WTC11 (cell line): ENCODE measurements around the gene EEF1AKMT1. TPM values are rescaled to one million over a fixed set of nuclear protein-coding genes. Genes with fewer than 3 reads are reported as not detected.
A peak's percentile ranks its signal among the peaks of the same experiment; 100 is the strongest.

Source experiments
- ATAC-seq: fragments of 200-7000 bp; cut with Tn5 transposase; 2 replicates; pipeline ENCODE4 v1.10.0; 2021; ENCODE audit warnings: mild to moderate bottlenecking, moderate library complexity
- CTCF ChIA-PET: fragments of 300-600 bp; sonication (Branson Sonifier 250); formaldehyde crosslinking; loops from one replicate; lab custom pipeline; 2021; ENCODE audit warnings: antibody characterized with exemption; lab: Charles Lee
- POLR2A ChIA-PET: fragments of 350-600 bp; sonication (Branson Sonifier 250); formaldehyde crosslinking; loops from one replicate; lab custom pipeline; 2021; ENCODE audit warnings: antibody characterized with exemption; lab: Charles Lee
- DNase-seq: peaks from one replicate; pipeline ENCODE4 v3.0.0; 2021; ENCODE audit warnings: low spot score
- H3K27ac Mint-ChIP-seq: 2 replicates; pipeline ENCODE4 v1.8.0; 2021; ENCODE audit warnings: mixed read lengths
- H3K27me3 Mint-ChIP-seq: 2 replicates; pipeline ENCODE4 v1.8.0; 2021; ENCODE audit warnings: low read depth, mild to moderate bottlenecking, moderate library complexity, mixed read lengths
- H3K36me3 Mint-ChIP-seq: 2 replicates; pipeline ENCODE4 v1.8.0; 2021; ENCODE audit warnings: mixed read lengths
- H3K4me1 Mint-ChIP-seq: 2 replicates; pipeline ENCODE4 v1.8.0; 2022; ENCODE audit warnings: mixed read lengths
- H3K4me3 Mint-ChIP-seq: 2 replicates; pipeline ENCODE4 v1.8.0; 2021; ENCODE audit warnings: mild to moderate bottlenecking, moderate library complexity, mixed read lengths
- H3K9me3 Mint-ChIP-seq: 2 replicates; pipeline ENCODE4 v1.8.0; 2021; ENCODE audit warnings: mixed read lengths
- CREB1 ChIP-seq: sonication (generic); formaldehyde crosslinking; IDR thresholded peaks from 2 replicates; pipeline ENCODE4 v1.8.0; 2023; ENCODE audit warnings: mild to moderate bottlenecking, missing genetic modification reagents
- E2F5 ChIP-seq: sonication (generic); formaldehyde crosslinking; IDR thresholded peaks from 2 replicates; pipeline ENCODE4 v1.8.1; 2022; ENCODE audit warnings: mild to moderate bottlenecking, moderate library complexity, missing genetic modification reagents
- FOXP1 ChIP-seq: sonication (generic); formaldehyde crosslinking; IDR thresholded peaks from 2 replicates; pipeline ENCODE4 v1.8.0; 2022; ENCODE audit warnings: missing genetic modification reagents, mild to moderate bottlenecking, moderate library complexity, borderline replicate concordance
- HMGXB4 ChIP-seq: sonication (generic); formaldehyde crosslinking; IDR thresholded peaks from 2 replicates; pipeline ENCODE4 v1.8.1; 2023; ENCODE audit warnings: mild to moderate bottlenecking, moderate library complexity, missing genetic modification reagents
- JUN ChIP-seq: sonication (generic); formaldehyde crosslinking; IDR thresholded peaks from 2 replicates; pipeline ENCODE4 v1.8.0; 2023; ENCODE audit warnings: mild to moderate bottlenecking, missing genetic modification reagents
- MAX ChIP-seq: sonication (generic); formaldehyde crosslinking; IDR thresholded peaks from 2 replicates; pipeline ENCODE4 v1.8.0; 2022; ENCODE audit warnings: mild to moderate bottlenecking, missing genetic modification reagents
- NR2C2 ChIP-seq: sonication (generic); formaldehyde crosslinking; IDR thresholded peaks from 2 replicates; pipeline ENCODE4 v1.8.0; 2022; ENCODE audit warnings: mild to moderate bottlenecking, missing genetic modification reagents
- PREB ChIP-seq: sonication (generic); formaldehyde crosslinking; IDR thresholded peaks from 2 replicates; pipeline ENCODE4 v1.8.1; 2022; ENCODE audit warnings: mild to moderate bottlenecking, missing genetic modification reagents, moderate library complexity, borderline replicate concordance
- STAT6 ChIP-seq: sonication (generic); formaldehyde crosslinking; conservative IDR thresholded peaks from 2 replicates; pipeline ENCODE4 v1.8.1; 2023; ENCODE audit warnings: mild to moderate bottlenecking, low read depth, missing genetic modification reagents, moderate library complexity
- TCF7 ChIP-seq: sonication (generic); formaldehyde crosslinking; IDR thresholded peaks from 2 replicates; pipeline ENCODE4 v1.8.0; 2022; ENCODE audit warnings: mild to moderate bottlenecking, low read depth, missing genetic modification reagents, moderate library complexity
- USF2 ChIP-seq: sonication (generic); formaldehyde crosslinking; IDR thresholded peaks from 2 replicates; pipeline ENCODE4 v1.8.1; 2023; ENCODE audit warnings: mild to moderate bottlenecking, missing genetic modification reagents, moderate library complexity
- ZBTB21 ChIP-seq: sonication (generic); formaldehyde crosslinking; IDR thresholded peaks from 2 replicates; pipeline ENCODE4 v1.8.1; 2023; ENCODE audit warnings: mild to moderate bottlenecking, missing genetic modification reagents, borderline replicate concordance
- ZBTB43 ChIP-seq: sonication (generic); formaldehyde crosslinking; IDR thresholded peaks from 2 replicates; pipeline ENCODE4 v1.8.1; 2023; ENCODE audit warnings: mild to moderate bottlenecking, missing genetic modification reagents
- ZNF423 ChIP-seq: fragments of 250-450 bp; sonication (Bioruptor Pico); IDR thresholded peaks from 2 replicates; pipeline ENCODE4 v2.1.2; 2022; ENCODE audit warnings: mild to moderate bottlenecking, moderate library complexity
- total RNA-seq: library from RNA; stranded (reverse); gene quantifications from 3 replicates; pipeline ENCODE4 v1.2.3, GENCODE V29; 2021

Gene EEF1AKMT1
- total RNA-seq, 1 experiment from 2014 or later, result 2.6 TPM

GRCh38 chr13:20721454-20722357, 52.1 kb downstream of the EEF1AKMT1 start:
- ChIA-PET POLR2A (no interaction called here), CTCF (interaction anchor here (0.6 to 3.0 kb wide), 15 partner anchors 8 to 524 kb away, joined by 3 to 21 read pairs (median 4); partner anchors contain the start of genes EEF1AKMT1 and IL17D)
- peaks cover 8% of the 10 kb centered on the region for H3K27me3 Mint-ChIP-seq
- TF ChIP-seq STAT6 (CRISPR knock-in tag), result no peak
- no peak for TF ChIP-seq USF2
- TF ChIP-seq E2F5 (CRISPR knock-in tag), result 0 out of 2 replicates have a peak, but pooled peaks have one; percentile 27
- TF ChIP-seq NR2C2, result no peak
- TF ChIP-seq ZBTB43 (CRISPR knock-in tag), result peak; percentile 72; the same call in 1 of the 2 replicates
- peak; percentile 64; the same call in 1 of the 2 replicates for TF ChIP-seq FOXP1
- 0 out of 2 replicates have a peak, but pooled peaks have one; percentile 30 for TF ChIP-seq JUN (CRISPR knock-in tag)
- TF ChIP-seq ZNF423 (CRISPR knock-in tag), result peak; percentile 50; the same call in 1 of the 2 replicates
- TF ChIP-seq CREB1 (CRISPR knock-in tag), result 0 out of 2 replicates have a peak, but pooled peaks have one; percentile 59
- peak; percentile 83; the same call in 1 of the 2 replicates for TF ChIP-seq ZBTB21 (CRISPR knock-in tag)
- TF ChIP-seq MAX (CRISPR knock-in tag), result peak; percentile 65; the same call in 1 of the 2 replicates
- TF ChIP-seq TCF7, result 0 out of 2 replicates have a peak, but pooled peaks have one; percentile 66
- TF ChIP-seq PREB (CRISPR knock-in tag), result no peak
- peak; percentile 64; the same call in 1 of the 2 replicates for TF ChIP-seq HMGXB4 (CRISPR knock-in tag)
- H3K36me3 Mint-ChIP-seq, result no peaks in the 10 kb centered on the region
- peak overlapping the region; percentile 68 for H3K4me3 Mint-ChIP-seq
- peak; percentile 71 for ATAC-seq
- no peaks in the 10 kb centered on the region for H3K9me3 Mint-ChIP-seq
- H3K4me1 Mint-ChIP-seq, result peaks cover 18% of the 10 kb centered on the region
- peak; percentile 62 for DNase-seq
- no peak overlapping the region for H3K27ac Mint-ChIP-seq
